NCI-H345 (cell line): Measurements from ENCODE around the gene LIMS2.
A peak's percentile ranks its signal among the peaks of the same experiment; 100 is the strongest.

Experiments used
- DNase-seq: peaks from one replicate; lab custom pipeline; 2025; lab: John Stamatoyannopoulos, UW

LIMS2 gene

DNA sequence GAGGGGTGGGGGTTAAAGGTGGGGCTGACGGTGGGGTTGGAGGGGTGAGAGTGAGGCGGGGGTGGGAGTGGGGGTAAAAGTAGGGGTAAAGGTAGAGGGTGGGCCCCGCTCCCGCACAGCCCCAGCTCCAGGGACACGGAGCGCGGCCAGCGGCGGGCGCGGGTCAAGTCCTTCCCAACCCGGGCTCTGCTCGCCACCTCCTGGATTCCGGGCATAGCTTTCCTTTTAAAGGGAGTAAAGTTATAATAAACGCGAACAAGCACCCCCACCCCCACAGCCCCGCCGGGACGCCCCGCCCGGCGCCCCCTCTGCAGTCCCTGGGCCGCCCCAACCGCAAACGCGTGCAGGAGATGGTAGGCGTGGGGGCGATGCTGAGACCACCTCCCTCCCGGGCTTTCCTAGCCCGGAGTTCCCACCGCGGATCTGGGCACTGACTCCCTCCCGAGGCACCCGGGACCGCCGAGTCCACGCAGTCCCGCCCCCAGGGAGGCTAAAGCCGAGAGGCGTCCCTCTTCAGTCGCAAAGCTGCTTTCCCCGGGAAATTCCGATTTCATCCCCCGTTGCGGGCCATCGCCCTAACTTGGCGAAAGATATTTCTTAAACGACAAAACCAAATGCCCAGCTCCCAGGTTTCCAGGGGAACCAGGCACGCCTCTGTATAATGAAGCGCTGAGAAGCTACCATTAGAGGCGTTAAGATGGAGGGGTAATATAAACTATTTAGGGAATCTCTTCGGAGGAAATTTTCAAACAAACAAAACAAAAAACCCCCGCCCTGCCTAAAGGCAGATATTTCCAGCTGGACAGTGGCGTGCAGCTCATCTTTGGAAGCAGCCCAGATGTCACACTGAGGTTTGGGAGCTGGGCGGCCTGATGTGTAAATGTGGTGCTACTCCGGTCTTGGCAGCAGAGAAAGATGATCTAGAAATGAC, at the start of gene LIMS2:
Gene LIMS2, minus strand, starts transcription at position 200 of the 931 bp plus-strand sequence. CDS start 506 bp downstream, outside the sequence.
- no peak for DNase-seq

GRCh38 chr2:127722807-127723206, 47.5 kb upstream of the LIMS2 start:
- DNase-seq: no peak

DNA sequence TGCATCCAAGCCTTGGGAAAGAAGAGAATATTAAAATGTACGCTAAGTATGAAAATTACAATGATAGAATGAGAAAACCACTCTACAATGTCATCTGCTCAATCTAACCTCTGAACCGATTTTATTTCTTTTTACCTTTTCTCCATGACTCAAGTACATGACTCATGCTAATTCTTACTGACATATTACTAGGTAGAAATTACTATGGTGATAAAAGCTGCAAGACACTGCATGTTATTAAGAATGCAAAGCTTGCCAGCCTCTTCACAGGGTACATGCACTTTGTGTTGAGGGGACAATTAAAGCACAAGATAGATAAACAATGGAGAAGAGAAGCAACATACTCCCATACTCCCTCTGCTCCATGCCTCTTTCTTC, 46.6 kb upstream of the LIMS2 start:
- DNase-seq: no peak

- DNase-seq: no peak
These were observed 46.1 kb upstream of the LIMS2 start for GRCh38 chr2:127721311-127721977.

GRCh38 chr2:127719301-127720218, 44.2 kb upstream of the LIMS2 start:
- DNase-seq: no peak

- no peak for DNase-seq
These were observed 42.9 kb upstream of the LIMS2 start for GRCh38 chr2:127718271-127718670.

- no peak for DNase-seq
These were observed 40.6 kb upstream of the LIMS2 start for GRCh38 chr2:127715778-127716449.

DNA sequence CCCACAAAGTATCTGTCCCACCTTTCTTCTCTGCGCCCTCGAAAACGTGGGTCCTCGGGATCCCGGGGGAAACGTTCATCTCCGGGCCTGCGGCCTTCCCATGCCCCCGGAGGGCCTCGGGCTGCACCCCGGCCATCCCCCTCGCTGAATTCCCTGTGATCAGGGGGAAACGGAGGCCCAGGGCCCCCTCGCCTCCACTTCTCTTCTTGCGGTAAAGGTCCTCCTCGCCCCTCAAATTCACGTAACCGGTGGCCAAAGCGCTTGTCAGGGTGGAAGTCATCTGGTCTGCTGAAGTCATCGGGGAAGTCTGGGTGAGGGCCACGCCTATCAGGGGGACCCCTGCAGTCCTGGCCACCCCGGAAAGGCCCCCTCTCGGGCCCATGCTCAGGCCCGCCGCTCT, 38.2 kb upstream of the LIMS2 start:
- DNase-seq: no peak

GRCh38 chr2:127712999-127713398, 37.7 kb upstream of the LIMS2 start:
- DNase-seq: no peak

- DNase-seq: no peak
These were observed 34.0 kb upstream of the LIMS2 start for GRCh38 chr2:127709336-127709735.

DNA sequence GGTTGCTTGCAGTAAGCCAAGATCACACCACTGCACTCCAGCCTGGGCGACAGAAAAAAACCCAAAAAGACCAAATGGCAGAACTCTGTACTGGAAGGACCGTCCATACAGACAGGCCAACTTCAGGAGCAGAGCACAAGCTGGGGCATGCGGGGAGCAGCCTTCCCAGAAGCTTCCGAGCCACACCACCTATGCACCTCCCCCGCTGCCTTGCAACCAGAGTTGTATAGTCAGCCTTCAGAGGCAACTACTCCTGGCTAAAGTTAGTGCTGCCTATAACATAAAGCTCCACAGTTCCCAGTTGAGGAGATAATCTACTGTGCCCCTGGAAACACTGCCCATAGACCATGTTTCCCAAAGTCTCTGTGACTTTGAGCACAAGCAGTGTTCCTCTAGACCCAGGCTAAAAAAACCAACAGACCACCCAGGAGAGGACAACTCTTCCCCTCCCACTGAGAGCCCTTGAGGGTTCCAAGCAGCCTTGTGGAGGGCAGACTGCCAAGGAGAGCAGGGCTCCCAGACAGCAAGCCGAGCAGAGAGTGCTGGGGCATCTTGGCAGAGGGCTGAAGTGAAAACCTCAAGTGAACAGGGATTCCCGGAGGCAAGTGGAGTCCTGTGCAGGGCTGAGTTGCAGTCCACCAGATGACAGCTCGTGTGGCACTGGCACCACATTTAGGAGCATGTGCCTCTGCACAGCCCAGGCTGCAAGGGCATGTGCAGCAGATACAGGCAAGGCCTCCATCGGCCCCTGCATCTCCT, 32.7 kb upstream of the LIMS2 start:
- no peak for DNase-seq

DNA sequence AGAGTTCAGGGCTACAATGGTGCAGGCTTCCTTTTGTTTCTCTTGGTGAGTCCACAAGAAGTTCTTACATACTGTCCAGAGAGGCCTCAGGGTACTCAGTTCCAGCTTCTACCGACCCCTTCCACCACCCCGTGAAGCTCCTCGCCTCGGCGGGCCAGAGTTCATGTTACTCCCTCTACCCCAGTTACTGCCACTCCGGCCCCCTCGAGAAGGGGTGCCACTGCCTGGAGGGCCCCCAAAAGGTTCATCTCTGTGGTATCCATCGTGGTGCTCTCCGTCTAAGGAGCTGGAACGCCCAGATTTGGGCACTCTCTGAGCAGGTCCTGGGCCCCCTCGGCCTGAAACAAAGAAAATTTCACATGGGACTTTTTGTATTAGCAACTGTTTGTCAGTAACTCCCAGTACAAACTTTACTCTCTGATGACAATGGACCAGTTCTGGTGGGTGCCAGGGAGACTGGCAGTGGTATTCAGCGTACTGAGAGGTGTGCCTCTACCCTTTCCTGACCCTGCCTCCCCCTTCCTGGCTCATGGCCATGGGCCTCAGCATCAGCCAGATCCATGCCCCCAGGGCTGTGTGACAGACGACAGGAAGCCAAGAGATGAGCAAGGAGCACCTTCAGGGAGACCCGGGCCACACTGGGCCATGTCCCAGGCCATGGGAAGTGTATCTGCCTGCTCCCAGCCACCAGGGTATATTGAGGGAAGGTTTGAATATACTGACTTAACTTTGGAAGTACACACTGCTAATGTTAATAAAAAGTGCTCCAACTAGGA, 31.1 kb upstream of the LIMS2 start:
- DNase-seq: no peak

GRCh38 chr2:127705391-127706065, 30.2 kb upstream of the LIMS2 start:
- DNase-seq: no peak

- DNase-seq: no peak
These were observed 29.5 kb upstream of the LIMS2 start for GRCh38 chr2:127704641-127705390.

DNA sequence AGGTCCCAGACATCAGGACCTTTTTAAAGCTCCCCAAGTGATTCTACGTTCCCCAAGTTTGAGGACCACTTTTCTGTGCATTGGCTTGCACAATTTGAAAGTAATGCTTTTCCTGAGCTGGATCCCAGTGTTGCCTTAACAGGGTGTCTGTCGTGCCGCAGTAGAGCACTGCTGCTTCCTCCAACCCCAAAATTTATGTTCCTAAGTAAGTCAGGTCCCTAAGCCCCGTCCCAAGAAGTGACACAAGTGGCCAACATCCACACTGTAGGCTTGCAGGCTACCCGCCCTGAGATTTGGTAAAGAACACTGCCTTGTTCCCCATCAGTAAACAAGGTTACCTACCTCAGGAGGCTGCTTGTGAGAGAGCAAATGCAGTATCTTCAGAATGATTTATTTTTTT, 28.0 kb upstream of the LIMS2 start:
- DNase-seq: no peak

- no peak for DNase-seq
These were observed 27.2 kb upstream of the LIMS2 start for GRCh38 chr2:127702395-127703009.

GRCh38 chr2:127701651-127702394, 26.5 kb upstream of the LIMS2 start:
- DNase-seq: peak; percentile 69
